SIG-M5 treated with dmso at 0.1 percent for 504 hours (cell line): ENCODE data around the gene FXYD6.

Source experiments
- DNase-seq: peaks from one replicate; lab custom pipeline; 2025; ENCODE audit not compliant: unreplicated experiment; lab: John Stamatoyannopoulos, UW

Gene FXYD6

DNA sequence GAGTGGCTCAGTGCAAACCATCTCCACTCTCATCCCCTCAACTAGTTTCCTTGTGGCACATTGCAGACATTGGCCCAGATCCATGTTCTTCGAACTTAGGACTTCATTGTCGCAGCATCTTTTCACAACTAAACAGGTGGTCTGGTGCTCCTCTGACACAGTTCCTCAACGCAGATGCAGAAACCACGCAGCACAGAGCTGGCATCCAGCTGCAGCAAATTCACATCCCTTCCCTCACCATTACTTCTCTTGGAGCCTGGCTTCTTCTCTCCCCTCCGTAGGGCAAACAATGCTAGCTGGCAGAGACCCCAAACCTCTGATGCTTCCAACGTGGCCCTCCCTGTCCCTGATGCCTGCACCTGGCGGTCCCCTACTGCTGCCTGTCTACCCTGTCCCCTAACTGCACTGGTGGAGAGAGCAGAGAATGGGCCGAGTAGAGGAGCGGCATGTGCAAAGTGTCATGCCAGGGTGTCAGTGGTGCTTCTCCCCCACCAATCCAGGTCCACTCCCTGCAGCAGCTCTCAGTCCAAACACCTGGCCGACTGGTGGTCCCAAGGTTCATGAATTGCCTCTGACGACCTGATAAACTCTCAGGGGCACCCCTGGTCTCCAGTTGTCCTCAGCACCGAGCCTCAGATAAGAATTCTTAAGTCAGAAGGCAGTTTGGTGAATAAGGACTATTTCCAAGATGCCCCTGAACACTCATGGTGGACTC, 34.6 kb upstream of the FXYD6 start:
- no peak for DNase-seq

DNA sequence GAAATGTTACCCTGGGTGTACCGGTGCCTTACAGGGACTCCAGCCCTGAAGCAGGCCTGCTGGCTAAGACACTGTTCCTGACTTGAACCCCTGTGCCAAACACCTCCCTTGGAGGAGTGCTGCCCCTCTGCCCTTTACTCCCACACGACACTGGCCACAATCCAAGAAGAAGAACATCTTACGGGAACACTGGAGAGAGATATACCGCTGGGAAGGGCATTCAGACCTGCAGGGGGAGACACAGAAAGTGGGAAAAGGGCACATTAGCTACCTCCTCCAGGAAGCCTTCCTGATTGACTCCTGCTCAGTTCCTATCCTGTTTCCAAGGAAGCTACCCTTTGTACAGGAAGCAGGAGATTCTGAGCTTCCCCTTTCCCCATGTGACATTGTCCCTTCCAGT, 34.1 kb upstream of the FXYD6 start:
- no peak for DNase-seq

DNA sequence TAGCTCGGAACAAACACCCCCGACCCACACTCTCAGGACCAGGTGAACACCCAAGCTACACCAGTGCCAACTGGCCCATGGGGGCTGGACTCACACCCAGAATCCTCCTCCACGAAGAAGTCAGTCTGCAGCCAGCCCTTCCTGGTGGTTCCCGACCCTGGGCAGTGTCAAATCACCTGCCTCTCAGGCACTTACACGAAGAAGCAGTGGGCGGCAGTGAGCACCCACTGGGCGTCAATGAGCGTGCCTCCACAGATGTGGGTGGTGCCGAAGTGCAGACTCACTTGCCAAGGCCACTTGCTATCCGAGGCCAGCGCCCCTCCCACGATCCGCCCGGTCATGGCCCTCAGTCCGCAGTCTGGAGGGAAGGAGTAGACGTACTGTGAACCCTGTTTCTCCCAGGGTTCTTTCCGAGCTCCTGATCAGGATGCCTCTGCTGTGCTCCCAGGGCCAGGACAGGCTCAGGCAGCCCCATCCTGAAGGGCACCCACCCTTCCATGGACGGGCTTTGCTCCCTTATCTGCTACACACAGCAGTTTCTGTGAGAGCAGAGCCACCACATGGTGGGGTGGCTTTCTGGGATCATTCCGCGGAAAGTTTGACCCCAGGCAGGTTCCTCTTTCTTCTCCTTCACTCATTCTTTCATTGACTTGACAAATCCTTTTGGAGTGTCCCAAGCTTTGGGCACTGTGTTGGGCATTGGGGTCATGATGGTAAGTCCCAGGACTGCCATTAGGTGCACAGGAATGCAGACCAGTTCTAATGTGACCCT, 33.3 kb upstream of the FXYD6 start:
- DNase-seq: no peak

DNA sequence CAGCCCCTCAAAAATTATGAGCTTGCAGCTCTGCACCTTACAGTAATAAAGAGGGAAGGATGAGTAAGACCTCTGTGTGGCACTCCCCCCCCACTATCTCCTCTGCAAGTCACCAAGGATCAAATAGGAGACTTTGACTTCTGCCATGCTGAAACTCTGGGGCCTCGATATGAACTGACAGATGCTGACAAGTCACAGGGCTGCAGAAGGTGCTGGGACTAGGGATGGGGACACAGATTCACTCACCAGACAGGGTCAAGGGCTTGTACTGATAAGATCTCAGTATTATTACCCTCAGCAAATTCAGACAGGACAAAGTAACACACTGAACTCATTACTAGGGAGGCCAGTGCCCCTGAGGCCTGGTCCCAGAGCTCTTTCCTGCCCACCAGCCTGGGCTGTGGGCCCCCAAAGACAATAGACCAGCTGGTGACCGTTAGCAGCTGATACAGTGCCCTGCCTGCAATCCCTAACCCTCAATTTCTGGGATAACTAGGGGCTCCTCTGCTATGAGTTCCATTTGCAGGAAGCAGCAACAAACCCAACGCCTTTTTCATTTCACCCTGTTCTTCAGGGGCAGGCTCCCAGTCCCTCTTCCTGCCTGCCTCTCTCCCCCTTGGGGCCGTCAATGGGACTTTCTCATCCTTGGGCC, 32.6 kb upstream of the FXYD6 start:
- no peak for DNase-seq

DNA sequence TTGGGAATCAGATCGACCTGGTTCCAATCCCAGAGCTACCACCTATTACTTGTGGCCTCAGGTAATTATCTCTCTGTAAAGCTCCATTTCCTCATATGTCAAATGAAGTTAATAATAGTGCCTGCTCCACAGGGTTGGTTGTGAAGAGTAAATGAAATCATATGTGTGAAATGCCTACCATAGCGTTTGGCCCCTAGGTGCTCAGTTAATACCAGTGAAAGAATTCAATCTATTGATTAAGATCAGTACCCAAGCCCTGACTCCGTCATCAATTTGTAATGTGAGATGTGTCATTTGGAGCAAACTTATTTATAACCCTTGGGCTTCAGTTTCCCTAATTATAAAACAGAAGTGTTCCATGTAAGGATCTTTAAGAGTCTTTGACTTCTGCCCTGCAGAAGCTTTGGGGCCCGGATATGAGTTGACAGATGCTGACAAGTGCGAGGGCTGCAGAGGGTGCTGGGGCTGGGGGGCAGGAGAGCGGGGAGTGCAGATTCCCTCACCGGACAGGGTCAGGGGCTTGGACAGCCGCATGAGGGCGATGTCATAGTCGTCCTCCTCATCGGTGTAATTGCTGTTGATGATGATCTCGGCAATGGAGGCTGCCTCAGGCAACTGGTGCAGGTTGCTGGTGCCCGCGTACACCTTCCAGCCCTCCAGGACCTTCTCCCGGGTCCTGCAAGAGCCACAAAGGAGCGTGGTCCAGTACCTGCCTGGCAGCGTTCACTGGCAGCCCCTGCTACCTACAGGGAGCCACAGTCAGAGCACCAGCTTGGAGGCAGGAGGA, 31.8 kb upstream of the FXYD6 start:
- DNase-seq: no peak

DNA sequence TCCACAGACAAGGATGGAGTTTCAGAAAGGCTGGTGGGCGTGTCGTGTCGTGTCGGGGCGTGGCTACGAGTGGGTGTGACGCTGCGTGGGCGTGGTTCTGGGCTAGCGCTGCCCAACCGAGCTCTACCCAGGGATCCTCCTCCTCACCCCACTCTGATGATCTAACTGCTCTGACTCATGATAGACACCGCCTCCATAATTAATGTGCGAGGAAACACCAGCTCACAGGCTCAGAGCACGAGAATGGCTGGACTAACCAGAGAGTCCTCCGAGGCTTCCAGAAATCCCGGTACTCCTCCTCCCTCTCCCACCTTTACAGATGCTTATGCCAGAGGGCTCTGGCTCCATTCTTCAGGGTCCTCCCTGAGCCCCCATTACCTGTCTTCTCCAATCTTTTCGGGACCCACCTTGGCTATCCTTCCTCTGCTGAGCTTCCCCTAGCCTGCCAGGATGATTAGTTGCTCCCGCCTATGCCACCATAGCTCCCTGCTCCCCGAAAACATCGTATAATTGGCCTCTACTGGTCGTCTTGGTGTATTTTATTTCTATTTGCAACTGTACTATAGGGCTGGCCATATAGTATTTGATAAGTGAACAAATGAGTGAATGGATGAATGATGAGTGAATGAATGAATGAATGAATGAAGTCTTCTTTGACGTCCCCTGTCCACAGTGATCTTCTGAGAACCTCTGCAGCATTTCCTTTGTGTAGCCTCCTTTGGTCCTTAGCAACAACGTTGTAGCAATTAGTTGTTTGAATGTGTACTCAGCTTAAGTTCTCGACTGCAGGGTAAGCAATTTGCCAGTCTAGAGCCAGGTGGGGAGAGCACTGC, 31.0 kb upstream of the FXYD6 start:
- DNase-seq: peak; percentile 94

DNA sequence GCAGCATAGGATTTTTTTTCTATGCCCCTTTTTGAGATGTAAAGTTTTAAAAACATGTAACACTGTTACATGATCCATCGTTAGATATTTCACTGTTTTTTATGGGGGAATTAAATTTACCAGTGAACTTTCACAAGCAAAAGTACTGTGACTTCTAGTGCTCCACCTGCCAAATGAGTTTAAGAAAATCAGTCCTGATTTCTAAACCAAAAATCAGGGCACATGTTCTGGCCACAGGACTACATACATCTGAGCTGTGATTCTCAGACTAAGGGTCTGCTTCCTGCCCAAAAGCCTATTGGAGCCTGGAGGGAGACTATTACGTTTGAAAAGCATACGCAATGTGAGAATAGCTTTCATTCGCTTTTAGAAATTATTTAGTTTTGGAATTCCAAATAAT, 30.3 kb upstream of the FXYD6 start:
- DNase-seq: no peak

DNA sequence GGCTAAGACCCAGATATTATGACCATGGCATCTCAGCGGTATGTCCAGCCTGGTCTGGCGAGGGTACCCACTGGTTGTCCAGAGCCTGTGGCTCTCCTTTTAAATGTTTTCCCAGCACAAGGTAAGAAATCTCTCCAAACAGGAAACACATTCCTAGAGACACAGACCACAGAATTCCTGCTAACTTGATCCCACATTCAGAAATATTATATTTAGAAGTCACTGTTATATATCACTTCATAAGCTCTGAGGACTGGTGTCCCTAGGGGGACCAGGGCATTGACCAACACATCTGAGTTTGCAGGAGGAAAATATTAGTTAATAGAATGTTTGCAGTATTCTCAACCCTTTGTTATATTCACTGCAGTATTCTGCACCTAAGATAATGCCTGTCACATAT, 29.7 kb upstream of the FXYD6 start:
- no peak for DNase-seq

DNA sequence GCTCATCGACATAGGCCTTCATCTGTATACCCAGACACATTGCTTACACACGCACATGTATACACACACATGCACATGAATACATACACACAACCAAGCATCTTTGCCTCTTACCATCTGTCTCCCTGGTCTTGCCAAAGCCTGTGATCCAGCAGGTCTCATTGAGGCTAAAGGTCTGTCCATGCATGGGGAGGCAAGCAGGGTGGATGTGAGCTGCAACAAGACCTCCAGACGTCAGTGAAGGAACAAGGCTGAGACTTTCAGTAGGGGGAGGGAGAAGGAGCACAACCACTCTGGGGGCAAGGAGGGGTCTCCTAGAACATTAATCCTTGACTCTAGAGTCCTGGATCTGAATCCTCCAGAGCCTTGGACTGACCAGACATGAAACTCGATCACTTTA, 29.1 kb upstream of the FXYD6 start:
- DNase-seq: no peak

DNA sequence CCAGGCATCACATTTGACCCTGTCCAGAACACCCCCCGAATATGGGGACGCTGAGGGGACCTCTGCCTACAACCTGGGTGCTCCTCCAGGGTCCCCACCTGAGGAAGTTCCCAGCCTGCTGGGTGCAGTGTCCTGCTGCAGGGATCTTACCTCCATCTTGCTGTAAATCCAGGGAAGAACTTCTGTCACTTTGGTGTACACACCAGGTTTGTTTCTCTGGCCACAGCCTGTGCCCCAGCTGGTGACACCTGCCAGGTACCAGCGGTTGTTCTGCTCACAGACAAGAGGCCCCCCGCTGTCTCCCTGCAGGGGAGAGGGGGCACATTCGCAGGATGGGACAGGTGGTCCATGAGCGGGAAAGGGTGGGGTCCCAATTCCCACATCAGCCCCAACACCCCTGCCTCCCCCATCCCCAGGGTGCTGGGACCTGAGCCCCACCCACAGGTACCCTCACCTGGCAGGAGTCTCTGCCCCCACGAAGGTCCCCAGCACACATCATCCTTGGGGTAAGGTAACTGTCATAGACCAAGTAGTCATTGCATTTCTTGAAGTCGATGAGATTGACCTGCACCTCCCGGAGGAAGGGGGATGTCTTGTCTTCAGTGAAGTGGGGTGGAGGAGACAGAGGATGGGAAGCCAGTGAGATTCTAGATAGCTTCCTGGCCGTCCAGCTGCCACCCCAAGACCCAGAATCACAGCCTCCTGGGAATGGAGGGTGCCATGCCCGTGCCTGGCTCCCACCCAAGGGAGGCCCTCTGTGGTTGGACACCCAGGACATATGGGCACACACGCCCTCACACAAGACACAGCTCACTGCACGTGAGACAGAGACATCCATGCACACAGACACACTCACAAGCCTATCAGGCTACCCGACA, 27.3 kb upstream of the FXYD6 start:
- DNase-seq: no peak

GRCh38 chr11:117902001-117902845, 25.8 kb upstream of the FXYD6 start:
- DNase-seq: no peak

DNA sequence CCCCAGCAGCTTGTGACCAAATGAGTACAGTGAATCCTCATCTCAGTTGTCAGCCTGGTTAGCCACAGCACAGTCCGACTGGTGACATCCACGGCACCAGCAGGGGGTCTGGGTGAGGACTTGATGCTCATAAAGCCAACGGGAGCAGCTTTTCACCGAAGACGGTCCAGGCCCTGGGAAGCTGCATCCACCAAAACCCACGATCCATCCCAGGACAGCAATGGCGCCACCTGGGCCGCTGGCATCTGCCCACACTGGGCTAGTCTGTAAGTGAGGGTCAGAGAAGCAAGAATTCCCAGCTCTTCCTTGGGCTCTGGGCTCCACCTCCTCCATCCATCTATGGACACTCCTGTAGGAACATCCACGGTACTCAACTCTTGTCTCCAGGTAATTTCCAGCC, 25.1 kb upstream of the FXYD6 start:
- no peak for DNase-seq

- DNase-seq: no peak
Observed at GRCh38 chr11:117900720-117901440, 24.4 kb upstream of the FXYD6 start.

- no peak for DNase-seq
Observed at GRCh38 chr11:117900121-117900648, 23.7 kb upstream of the FXYD6 start.

- no peak for DNase-seq
Observed at GRCh38 chr11:117898059-117898458, 21.6 kb upstream of the FXYD6 start.

GRCh38 chr11:117892651-117893050, 16.2 kb upstream of the FXYD6 start:
- DNase-seq: no peak

- DNase-seq: no peak
Observed at GRCh38 chr11:117891362-117891761, 14.9 kb upstream of the FXYD6 start.

- DNase-seq: no peak
Observed at GRCh38 chr11:117888139-117888566, 11.7 kb upstream of the FXYD6 start.
